K562 (cell line): ENCODE results near the gene DISP1.

Experiments used
- BCOR ChIP-seq: fragments of 450-650 bp; IDR thresholded peaks from 2 replicates; pipeline ENCODE4 v1.6.1; 2016
- CHD2 ChIP-seq: IDR thresholded peaks from 2 replicates; pipeline ENCODE4 v1.6.1; 2011; ENCODE audit warnings: low read depth, low read length
- CTCF ChIP-seq, 3 experiments: IDR thresholded peaks in 2 of 3; conservative IDR thresholded peaks in 1 of 3; 2 replicates each; pipeline ENCODE4 v1.5.1; 2011 to 2012; ENCODE audit warnings: low read length in 3 of 3, mild to moderate bottlenecking in 3 of 3, control low read depth in 2 of 3, improper control_type of control experiment in 1 of 3, inconsistent platforms in 1 of 3, low read depth in 1 of 3, mixed read lengths in 1 of 3, moderate library complexity in 1 of 3; ENCODE audit not compliant: insufficient read depth in 2 of 3
- FOS ChIP-seq: IDR thresholded peaks from 3 replicates; pipeline ENCODE4 v1.6.1; 2011; ENCODE audit not compliant: insufficient read length; ENCODE audit errors: extremely low read depth
- MLX ChIP-seq, 2 experiments: fragments of 450-650 bp in 1 of 2; sonication (generic) in 1 of 2; formaldehyde crosslinking; conservative IDR thresholded peaks; 2 replicates each; pipeline versions ENCODE4 v1.4.0 to v1.8.1; 2020 to 2022; ENCODE audit warnings: mild to moderate bottlenecking in 1 of 2, missing genetic modification reagents in 1 of 2
- POLR2A ChIP-seq: fragments of 450-650 bp; conservative IDR thresholded peaks from 2 replicates; pipeline ENCODE4 v1.6.1; 2016
- SIN3A ChIP-seq, 2 experiments: fragments of 150-350 bp in 1 of 2; IDR thresholded peaks; 2 replicates each; pipeline ENCODE4 v1.6.1; 2011 to 2016; ENCODE audit warnings: borderline replicate concordance in 2 of 2, low read depth in 2 of 2, low read length in 2 of 2, mild to moderate bottlenecking in 2 of 2, moderate library complexity in 2 of 2; ENCODE audit not compliant: control insufficient read depth in 1 of 2
- SIRT6 ChIP-seq: IDR thresholded peaks from one replicate; pipeline ENCODE4 v1.6.1; 2012; ENCODE audit warnings: low read depth, mild to moderate bottlenecking, control low read depth, inconsistent platforms, low read length, moderate library complexity
- SP1 ChIP-seq: sonication (generic); formaldehyde crosslinking; IDR thresholded peaks from 2 replicates; pipeline ENCODE4 v1.8.1; 2022; ENCODE audit warnings: mild to moderate bottlenecking, missing genetic modification reagents
- USF2 ChIP-seq: sonication (generic); formaldehyde crosslinking; IDR thresholded peaks from 2 replicates; pipeline ENCODE4 v1.5.0; 2020; ENCODE audit warnings: missing genetic modification reagents
- ZFP36 ChIP-seq: fragments of 150-350 bp; IDR thresholded peaks from 2 replicates; pipeline ENCODE4 v1.6.1; 2018; ENCODE audit warnings: low read length, low read depth; ENCODE audit not compliant: partially characterized antibody
- ZFX ChIP-seq: sonication (generic); formaldehyde crosslinking; IDR thresholded peaks from 2 replicates; pipeline ENCODE4 v1.8.0; 2022; ENCODE audit warnings: mild to moderate bottlenecking, missing genetic modification reagents, moderate library complexity
- ZNF384 ChIP-seq: IDR thresholded peaks from 2 replicates; pipeline ENCODE4 v1.6.1; 2012; ENCODE audit warnings: low read depth, low read length, improper control_type of control experiment
- ZNF407 ChIP-seq: fragments of 450-650 bp; IDR thresholded peaks from 2 replicates; pipeline ENCODE4 v1.6.1; 2016; ENCODE audit warnings: low read depth

- TF ChIP-seq MLX (CRISPR knock-in tag; conservative IDR thresholded peaks at IDR 0.05) (no peak), POLR2A (no peak), FOS (no peak), CHD2 (no peak), SIN3A (IDR thresholded peaks at IDR 0.05; ENCODE audit: borderline replicate concordance in 2 of 2, control insufficient read depth in 1 of 2, low read depth in 2 of 2, low read length in 2 of 2) (no peak), ZFX (no peak), BCOR (no peak), USF2 (CRISPR knock-in tag) (no peak), CTCF (IDR thresholded peaks at IDR 0.05 in 2 of 3, conservative IDR thresholded peaks at IDR 0.05 in 1 of 3; ENCODE audit: insufficient read depth in 2 of 3, low read depth in 1 of 3, low read length in 3 of 3) (no peak), SP1 (CRISPR knock-in tag) (no peak), ZFP36 (no peak), SIRT6 (no peak), ZNF384 (no peak), ZNF407 (no peak)
These were observed 46.2 kb upstream of the DISP1 start for GRCh38 chr1:222768592-222768991.
